Stimulated activated CD8-positive, alpha-beta memory T cell treated with anti-CD3 and anti-CD28 coated beads, Interleukin-7, amount 100 ng/mL, for 48 hours (primary cell): ENCODE data around the gene TECR.
"Not testable (repeated sequence)": the region's sequence is repeated elsewhere in the genome, so short reads cannot be mapped to it uniquely, and the experiment has no call there.

Experiments used
- DNase-seq, 2 donors: peaks; one replicate each; pipeline ENCODE4 v3.0.0-alpha.2; 2020; ENCODE audit warnings: low read depth in 1 of 2; ENCODE audit errors: extremely low read depth in 1 of 2

Gene TECR

DNA sequence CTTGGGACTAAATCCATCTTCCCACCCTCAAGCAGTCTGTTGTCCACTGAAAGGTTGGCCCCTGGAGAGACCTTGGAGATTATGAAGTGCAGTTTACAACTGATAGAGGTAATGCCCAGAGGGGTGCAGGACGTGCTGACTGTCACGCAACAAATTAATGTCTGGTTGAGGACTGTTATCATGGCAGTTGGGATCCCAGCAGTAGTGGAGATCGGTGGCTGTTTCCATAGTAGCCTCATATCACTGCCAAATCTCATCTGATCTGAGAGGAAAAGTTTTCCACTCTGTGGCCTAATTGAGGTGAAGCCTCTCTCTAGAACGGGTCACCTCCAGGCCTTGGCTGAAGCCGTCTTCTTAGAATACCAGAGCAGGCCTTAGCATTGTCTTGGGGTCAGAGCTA is 4.1 kb downstream of the TECR start:
- no peak for DNase-seq

DNA sequence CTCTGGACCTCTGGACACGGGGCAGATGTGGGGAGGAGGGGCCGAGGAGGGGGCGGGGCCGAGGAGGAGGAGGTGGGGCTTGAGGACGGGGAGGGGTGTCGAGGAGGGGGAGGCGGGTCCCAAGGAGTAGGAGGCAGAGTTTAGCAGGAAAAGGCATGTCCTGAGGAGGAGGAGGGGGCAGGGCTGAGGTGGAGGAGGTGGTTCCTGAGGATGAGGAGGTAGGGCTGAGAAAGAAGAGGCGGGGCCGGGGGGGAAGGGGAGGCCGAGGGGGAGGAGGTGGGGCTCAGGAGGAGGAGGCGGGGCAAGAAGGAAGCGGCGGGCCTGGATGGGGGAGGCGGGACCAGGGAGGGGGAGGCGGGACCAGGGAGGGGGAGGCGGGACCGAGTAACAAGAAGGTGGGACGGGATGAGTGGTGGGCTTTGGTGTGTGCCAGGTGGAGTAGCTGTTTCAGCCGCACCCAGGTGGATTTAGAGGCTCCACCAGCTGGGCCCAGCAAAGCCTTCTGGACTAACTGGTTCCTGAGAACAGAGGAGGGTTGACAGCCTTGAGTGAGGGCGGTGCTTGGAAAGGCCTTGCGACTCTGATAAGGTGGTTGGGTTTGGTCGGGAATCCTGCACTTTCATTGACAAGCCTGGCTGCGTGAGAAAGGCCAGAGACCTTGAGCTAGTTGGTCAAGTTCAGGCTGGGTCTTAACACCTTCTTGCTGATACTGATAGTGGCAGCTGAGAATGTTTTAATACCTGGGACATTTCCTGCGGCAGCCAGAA is 7.7 kb downstream of the TECR start:
- DNase-seq = no peak

DNA sequence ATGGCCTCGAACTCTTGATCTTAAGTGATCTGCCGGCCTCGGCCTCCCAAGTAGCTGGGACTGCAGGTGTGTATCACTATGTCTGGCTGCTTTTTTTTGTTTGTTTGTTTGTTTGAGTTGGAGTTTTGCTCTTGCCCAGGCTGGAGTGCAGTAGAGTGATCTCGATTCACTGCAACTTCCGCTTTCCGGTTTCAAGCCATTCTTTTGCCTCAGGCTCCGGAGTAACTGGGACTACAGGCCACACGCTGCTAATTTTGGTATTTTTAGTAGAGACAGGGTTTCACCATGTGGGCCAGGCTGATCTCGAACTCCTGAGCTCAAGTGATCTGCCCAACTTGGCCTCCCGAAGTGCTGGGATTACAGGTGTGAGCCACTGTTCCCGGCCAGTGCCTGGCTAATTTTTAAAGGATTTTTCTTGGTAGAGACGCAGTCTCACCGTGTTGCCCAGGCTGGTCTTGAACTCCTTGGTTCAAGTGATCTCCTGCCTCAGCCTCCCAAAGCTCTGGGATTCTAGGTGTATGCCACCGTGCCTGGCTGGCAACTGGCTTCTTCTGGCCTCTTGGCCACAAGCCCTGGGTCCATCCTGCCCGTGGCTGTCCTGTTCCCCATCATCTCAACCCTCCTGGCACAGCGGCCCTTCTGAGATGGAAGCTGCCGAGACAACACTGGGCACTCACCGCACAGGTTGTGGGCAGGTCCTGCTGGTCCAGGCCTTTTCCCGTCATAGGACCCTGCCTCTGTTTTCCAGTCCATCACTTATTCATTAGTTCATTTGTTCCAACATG is 11.5 kb downstream of the TECR start:
- no peak for DNase-seq

DNA sequence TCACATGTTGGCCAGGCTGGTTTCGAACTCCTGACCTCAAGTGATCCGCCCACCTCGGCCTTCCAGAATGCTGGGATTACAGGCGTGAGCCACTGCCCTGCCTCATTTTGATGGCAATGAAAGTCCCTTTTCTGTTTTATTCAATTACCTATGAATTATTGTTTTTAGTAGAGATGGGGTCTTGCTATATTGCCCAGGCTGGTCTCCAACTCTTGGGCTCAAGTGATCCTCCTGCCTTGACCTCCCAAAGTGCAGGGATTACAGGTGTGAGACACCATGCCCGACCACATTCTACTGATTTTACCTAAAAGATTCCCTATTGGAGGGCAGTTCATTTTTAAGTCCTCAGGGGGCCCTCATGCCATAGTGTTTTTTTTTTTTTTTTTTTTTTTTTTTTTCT is 12.6 kb downstream of the TECR start:
- not testable (repeated sequence) for DNase-seq

DNA sequence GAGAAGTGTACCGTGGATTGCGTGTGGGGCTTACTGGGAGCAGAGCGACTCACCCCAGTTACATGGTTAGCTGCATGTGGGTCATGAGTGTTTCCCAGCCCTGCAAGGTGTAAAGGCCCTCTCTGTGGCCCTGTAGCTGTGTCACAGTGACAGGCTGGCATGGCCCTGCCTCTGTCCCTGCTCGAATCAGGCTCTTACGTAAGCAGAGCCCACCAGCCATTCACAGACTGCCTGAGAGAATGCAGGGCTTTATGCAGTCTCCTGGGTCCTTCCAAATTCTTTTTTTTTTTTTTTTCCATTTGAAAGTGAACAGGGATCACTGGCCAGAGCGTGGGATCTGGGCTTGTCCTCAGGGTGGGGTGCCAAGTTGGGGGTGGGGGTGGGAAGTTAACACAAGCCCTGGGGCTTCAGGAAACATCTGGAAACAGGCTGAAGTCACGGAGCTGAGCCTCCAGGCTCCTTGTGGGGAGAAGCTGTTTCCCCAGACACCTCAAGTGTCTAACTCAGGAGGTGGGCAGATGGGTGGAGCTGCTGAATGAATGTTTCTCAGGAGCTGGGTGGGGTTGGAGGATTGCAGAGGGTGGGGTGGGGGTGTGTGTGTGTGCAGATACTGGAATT is 13.4 kb downstream of the TECR start:
- DNase-seq = no peak

DNA sequence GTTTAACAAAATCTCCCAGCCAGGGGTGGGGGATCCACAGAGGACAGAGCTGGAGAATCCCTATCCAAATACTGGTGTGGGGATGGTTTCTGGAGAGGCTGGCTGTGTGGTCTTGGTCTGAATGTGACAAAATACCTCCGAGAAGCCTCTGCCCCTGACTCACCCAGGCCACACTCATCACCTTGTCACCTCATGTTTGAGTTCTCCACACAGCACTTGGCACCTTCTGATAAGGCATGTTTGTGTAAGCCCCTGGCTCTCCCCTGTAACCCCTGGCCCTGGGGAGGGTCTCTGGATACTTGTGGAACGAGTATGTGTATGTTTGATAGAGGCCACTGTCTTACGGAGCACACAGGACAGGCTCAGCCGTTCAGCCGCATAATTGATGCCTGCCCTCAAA is 14.7 kb downstream of the TECR start:
- DNase-seq = no peak

DNA sequence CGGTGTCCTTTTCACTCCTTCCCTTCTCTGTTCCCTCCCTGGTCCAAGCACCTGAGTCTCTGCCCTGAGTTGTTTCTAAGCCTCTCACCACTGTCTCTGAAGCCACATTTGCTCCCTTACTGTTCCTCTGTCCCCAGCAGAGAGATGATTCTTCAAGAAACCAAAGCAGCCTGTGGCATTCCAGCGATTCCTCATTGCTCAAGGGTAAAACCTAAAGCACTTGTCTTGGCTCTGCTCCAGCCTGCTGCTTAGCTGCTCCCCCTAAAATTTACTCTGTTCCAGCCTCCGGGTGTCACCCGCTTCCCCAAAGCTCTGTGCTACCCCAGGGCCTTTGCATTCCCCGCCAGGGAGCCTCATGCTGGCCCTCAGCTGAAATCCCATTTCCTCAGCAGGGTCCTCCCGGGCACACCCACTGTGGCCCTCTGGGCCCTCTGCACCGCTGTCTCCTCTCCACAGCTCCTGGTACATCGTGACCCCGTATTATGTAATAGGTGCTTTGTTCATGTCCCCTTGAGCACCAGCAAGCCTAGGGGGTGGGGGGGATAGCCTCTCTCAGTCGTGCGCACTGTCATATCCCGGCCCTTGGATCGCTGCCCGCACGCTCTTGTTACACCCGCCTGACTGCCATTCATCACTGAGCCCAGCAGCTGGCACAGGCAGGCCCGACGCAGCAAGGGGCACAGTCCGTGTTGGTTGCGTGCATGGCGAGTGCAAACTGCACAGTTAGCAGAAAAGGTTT is 15.8 kb downstream of the TECR start:
- no peak for DNase-seq

DNA sequence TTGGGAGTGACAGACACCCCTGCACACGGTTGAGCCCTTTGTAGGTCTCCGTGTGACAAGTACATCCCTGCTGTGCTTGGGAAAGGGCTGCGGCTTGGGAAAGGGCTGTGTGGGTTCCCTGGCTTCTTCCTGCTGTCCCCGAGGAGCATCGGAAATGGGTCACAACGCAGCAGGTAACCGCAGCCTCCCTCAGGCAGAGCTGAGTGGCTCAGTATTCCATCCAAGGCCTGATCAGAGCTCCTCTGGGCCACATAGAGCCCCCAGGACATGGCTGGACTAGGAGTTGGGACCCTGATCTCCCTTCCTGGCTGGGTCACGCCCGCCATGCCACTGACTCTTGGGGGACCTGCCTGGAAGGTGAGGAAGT is 16.3 kb downstream of the TECR start:
- DNase-seq = no peak

DNA sequence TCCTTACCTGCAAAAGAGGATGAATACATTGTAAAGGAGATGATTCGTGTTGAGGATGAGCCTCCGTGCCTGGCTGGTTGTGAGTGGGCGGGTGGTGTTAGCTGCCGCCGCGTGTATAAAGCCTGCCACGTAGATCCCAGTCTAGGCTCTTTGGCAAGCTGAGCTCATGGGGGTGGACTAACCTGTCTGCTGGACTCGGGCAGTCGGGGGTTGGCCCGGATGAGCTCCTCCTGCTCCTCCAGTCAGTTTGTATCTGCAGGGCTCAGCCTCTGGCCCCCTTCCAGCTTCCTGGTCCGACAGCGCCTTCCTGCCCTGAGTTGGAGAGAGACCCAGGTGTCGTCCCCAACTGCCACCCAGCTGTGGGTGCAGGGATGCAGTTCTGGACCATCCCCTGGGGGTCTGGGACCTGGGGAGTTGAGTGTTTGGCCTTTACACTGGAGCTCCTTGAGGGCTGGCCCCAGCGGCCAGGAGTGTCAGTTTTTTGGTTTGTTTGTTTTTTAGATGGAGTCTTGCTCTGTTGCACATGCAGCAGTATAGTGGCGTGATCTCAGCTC is 20.9 kb downstream of the TECR start:
- no peak for DNase-seq

DNA sequence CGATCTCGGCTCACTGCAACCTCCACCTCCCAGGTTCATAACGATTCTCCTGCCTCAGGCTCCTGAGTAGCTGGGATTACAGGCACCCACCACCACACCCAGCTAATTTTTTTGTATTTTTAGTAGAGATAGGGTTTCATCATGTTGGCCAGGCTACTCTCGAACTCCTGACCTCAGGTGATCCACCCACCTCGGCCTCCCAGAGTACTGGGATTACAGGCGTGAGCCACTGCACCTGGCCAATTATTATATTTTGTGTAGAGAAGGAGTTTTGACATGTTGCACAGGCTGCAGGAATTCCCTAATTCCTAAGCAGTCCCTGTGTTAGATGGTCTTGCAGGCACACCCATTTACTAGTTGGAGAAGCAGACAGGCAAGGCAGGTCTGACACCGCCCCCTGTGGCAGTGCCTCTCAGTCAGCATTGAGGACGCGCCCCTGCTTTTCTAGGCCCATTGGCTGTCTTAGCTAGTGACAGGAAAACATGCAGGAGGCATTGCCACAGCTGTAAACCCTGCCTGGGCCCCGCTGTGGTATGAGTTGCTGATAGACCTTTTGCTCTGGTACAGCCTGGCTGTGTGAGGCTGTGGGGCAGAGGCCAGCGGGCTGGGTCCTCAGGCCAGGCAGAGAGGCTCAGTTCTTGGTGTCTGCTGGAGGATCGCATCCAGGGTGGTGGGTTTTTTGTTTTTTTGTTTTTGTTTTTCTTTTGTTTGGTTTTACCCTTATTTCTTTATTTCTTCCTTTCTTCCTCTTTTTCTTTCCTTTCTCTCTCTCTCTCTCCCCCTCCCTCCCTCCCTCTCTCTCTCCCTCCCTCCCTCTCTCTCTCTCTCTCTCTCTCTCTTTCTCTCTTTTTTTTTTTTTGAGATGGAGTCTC is 22.0 kb downstream of the TECR start:
- peak in 1 of 2 donors; percentile 66 for DNase-seq

DNA sequence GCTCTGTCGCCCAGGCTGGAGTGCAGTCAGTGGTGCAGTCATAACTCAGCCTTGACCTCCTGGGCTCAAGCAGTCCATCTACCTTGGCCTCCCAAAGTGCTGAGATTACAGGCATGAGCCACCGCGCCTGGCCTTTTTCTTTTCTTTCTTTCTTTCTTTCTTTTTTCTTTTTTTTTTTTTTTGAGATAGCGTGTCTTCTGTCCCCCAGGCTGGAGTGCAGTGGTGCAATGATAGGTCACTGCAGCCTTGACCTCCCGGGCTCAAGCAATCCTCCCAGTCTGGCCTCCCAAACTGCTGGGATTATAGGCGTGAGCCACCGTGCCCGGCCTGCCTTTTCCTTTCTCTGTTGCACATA is 22.6 kb downstream of the TECR start:
- DNase-seq = not testable (repeated sequence)

DNA sequence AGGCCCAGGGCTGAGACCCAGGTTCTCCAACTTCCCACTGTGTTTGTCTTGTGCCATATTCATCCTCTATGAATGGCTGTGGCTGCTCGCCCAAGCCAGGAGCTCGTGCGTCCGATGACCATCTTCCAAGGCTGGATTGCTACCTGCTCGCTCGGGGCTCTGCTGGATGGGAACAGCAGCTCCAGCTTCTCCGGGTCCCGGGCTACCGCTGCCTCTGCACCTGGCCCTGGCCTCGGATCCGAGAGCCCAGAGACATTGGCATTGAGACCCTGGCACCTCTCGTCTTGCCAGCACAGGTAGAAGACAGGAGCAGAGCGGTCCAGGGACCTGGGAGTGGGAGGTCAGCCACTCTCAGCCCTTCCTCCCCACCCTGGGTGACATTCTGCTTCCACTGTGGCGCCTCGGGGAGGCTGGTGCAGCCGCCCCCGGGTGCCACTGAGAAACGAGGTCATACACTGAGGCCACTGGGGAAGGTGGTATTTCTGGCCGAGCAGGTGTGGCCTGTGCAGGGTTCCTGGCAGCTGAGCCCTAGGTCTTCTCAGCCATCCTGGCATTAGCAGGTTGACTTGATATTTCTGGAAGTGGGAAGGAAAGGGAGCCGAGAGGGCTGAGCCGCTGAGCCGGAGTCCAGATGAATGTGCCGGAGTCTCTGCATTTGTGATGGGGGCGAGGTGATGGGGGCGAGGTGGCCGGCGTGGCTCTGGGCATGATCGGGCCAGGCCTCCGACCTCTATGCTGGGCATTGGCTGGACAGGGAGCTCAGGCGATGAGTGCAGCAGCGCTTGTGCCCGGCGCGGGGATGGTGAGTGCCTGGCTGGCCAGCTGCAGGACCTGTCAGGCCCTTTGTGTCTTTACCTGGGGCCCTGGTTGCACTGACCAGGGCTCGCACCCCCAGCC is 23.9 kb downstream of the TECR start:
- DNase-seq = no peak

DNA sequence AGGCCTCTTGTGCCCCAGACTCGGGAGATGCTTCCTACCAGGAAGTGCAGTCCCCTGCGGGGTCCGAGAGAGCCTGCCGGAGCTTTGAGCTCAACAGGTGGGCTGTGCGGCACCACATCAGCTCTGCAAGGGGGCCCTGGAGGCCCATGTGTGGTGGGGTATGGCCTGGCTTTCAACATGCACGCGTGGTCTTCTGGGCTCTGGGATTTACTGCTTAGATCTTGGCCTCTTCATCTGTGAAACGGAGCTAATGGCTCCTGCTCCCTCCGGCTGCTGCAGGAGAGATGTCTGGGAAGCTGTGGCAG is 24.5 kb downstream of the TECR start:
- no peak for DNase-seq

DNA sequence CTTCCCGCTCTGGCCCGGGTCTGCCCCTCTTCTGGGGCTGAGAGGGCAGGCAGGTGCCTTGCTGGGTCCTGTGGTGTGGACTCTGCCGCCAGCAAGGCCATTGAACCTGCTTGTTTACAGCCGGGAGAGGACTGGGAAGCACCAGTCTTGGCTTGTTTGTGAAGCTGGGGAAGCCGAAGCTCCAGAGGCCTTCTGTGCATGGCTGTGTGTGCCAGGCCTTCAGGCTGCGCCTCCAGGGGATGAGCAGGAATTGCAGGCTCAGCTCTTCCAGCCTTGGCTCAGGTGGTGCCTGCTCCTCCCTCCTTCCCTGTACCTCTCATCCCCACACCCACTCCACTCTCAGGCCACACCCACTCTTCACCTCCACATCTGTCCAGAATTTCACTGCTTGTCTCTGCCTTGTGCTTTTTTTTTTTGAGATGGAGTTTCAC is 25.0 kb downstream of the TECR start:
- no peak for DNase-seq

DNA sequence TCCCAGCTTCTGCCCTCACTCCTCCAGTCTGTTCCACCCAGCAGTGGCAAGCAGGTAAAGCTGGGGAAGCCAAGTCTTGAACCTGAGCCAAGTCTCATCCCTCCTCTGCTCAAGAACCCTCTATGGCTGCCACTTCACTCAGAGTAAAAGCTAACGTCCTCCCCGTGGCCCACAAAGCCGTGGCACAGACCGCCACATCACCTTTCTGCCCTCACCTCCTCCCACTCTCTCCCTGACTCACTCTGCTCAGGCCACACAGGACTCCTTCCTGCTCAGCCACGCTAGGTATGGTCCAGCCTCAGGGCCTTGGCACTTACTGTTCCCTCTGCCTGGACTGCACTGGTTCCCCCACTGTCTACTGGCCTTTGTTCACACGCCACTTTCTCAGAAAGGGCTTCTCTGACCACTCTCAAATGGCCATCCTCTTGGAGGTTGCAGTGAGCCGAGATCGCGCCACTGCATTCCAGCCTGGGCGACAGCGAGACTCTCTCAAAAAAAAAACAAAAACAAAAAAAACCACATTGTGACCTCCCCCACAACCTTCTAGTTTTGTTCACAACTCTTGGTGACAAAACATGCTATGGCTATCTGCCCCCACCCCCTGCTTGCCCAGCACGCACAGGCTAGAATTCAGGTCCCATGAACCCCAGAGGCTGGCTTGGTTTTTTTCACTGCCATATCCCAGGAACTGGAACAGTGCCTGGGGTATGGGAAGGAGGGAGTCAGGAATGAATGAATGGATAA is 26.7 kb downstream of the TECR start:
- no peak for DNase-seq

DNA sequence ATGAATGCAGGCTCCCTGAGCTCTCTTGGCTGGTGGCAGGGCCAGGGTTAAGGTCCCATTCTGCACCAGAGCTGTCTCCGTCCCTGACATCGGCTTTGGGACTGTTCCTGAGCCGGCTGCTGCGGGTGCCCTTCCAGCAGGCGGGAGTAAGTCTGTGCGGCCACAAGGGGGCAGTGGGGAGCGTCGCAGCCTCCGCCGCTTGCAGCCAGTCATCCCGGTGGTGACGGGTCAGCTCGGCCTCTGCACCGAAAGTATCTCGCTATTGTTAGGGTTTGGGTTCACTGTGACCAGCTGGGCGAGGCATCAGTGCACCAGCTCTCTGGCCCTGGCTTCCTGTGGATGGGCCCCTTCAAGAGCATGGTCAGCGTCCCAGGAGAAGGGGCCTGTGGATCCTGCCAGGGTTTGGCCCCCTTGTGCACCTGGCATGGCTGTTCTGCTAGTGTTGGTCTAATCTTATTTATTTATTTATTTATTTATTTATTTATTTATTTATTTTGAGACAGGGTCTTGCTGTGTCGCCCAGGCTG is 27.3 kb downstream of the TECR start:
- peak; percentile 50 to 64 for DNase-seq

DNA sequence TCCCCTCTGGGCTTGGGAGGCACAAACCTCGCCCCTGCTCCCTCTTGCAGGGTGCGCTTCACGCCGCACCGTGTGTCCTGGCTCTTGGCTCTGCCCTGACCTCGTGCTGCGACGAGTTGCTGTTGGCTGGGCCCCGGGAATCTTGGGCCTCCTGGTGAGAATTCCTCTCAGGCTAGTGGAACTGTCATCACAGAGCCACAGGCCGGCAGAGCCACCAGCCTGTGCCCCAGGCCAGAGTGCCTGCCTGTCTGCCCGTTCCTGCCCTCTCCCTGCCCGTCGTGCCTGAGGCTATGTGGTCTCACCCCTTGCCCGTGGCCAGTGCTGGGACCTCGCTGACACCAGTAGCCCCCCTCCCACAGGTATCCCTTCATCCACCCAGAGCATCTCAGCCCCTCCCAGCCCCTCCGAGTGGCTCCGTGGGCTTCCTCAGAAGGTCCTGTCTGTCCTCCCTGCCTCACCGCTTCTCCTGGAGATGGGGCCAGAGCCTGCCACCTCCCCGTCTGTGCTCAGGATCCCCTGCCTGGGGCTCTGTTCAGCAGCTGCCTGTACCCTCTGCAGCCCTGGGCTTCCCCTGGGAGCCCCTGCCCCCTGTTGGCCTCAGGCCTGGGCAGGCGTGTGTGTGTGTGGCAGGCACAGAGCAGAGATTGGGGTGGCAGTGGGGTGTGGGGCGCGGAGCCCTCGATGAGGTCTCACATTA is 29.1 kb downstream of the TECR start:
- DNase-seq = no peak
